Stimulated activated CD4-positive, alpha-beta T cell treated with anti-CD3 and anti-CD28 coated beads, Interleukin-12 subunit alpha, Interleukin-12 subunit beta, amount 100 ng/mL, for 48 hours (primary cell): ENCODE measurements around the gene CDC34.
"Not testable (repeated sequence)": the region's sequence is repeated elsewhere in the genome, so short reads cannot be mapped to it uniquely, and the experiment has no call there.

ENCODE experiments used
- DNase-seq, 3 donors: peaks; one replicate each; pipeline ENCODE4 v3.0.0-alpha.2; 2020; ENCODE audit warnings: low read depth in 2 of 3, low spot score in 1 of 3

Gene CDC34

GRCh38 chr19:572140-572742 is 40.7 kb downstream of the CDC34 start, which contains the start of gene BSG:
Gene BSG, plus strand, starts transcription at chr19:572596. Its CDS starts 39 bp downstream, at chr19:572635.
- peak; percentile 97 to 99 (median 97) for DNase-seq

- no peak for DNase-seq
These were observed 41.4 kb downstream of the CDC34 start for GRCh38 chr19:572743-573518.

GRCh38 chr19:573519-573825 is 41.9 kb downstream of the CDC34 start:
- no peak for DNase-seq

GRCh38 chr19:574658-575526 is 43.3 kb downstream of the CDC34 start:
- DNase-seq, result no peak

- DNase-seq, result no peak
These were observed 44.3 kb downstream of the CDC34 start for GRCh38 chr19:575527-576506.

- DNase-seq, result no peak
These were observed 45.3 kb downstream of the CDC34 start for GRCh38 chr19:576768-577438.

GRCh38 chr19:577439-578392 is 46.2 kb downstream of the CDC34 start:
- DNase-seq, result no peak

- DNase-seq, result no peak
These were observed 47.7 kb downstream of the CDC34 start for GRCh38 chr19:579111-579841.

GRCh38 chr19:579842-580155 is 48.2 kb downstream of the CDC34 start:
- no peak for DNase-seq

- DNase-seq, result no peak
These were observed 48.8 kb downstream of the CDC34 start for GRCh38 chr19:580274-580835.

- no peak for DNase-seq
These were observed 50.0 kb downstream of the CDC34 start for GRCh38 chr19:581399-582111.

GRCh38 chr19:582497-583197 is 51.1 kb downstream of the CDC34 start:
- no peak for DNase-seq

- DNase-seq, result no peak
These were observed 51.8 kb downstream of the CDC34 start for GRCh38 chr19:583198-583967.

GRCh38 chr19:583968-584239 is 52.3 kb downstream of the CDC34 start:
- no peak for DNase-seq

- peak in 1 of 3 donors; percentile 62 for DNase-seq
These were observed 52.9 kb downstream of the CDC34 start for GRCh38 chr19:584240-585001.

- DNase-seq, result not testable (repeated sequence)
These were observed 53.6 kb downstream of the CDC34 start for GRCh38 chr19:585146-585545.
